GM21737 (cell line): ENCODE results near the gene CDYL.

Experiments used
- ATAC-seq: cut with Tn5 transposase; IDR thresholded peaks from one replicate; pipeline ENCODE4 v1.9.1; 2021; ENCODE audit warnings: mild to moderate bottlenecking, moderate library complexity; ENCODE audit not compliant: unreplicated experiment

Gene CDYL

DNA sequence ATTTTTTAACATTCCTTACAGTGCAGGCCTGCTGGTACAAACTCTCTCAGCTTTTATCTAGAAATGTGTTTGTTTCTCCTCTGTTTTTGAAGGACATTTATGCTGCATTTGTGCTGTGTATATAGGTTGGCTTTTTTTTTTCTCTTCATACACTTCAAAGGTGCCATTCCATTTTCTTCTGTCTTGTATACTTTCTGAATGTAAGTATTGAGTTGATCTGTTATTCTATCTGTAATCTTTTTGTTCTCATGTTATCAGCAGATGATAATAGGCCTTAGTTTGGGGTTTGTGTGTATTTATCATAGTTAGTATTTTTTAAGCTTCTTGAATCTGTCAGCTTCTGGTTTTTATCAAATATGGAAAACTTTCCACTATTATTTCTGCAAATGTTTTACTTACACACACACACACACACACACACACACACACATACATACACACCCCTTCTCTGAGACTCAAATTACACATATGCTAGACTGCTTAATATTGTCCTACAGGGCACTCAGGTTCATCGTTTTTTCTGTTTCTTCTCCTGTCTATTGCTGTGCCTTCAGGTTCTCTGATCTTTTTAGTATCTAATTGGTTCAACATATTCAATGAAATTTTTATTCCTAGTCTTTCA lies 153.0 kb downstream of the CDYL start:
- ATAC-seq = no peak

GRCh38 chr6:4930025-4930691 lies 154.0 kb downstream of the CDYL start:
- no peak for ATAC-seq

DNA sequence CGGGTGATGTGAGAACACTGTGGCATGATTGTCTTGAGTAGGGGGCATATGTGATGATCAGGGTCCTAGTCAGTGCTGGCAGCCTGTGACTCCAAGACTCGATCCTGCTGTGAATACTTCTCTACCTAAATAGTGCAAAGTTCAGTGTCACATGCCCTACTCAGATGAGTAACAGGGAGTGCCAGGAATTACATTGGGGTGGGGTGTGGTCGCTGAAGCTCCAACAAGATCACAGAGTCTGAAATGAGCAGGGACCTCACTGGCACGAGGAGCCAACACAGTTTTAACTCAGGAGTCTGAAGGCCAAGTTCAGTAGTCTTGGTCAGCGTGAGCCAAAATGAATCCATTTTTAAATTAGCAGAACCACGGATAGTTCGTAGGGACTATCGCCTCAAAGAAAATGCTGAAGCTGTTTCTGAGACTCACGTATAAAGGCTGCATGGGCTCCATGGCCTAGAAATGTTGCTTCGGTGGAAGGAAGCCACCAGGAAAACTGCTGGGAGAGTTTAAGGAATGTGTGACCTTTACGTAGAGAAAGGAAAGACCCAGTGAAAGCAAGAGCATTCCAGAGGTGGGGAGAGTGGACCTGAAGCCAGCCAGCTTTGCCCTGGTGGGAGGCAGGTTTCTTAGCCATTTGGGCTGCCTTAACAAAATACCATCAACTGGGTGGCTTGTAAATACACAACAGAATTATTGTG lies 155.5 kb downstream of the CDYL start:
- no peak for ATAC-seq

- no peak for ATAC-seq
These were observed 156.2 kb downstream of the CDYL start for GRCh38 chr6:4932228-4932903.

GRCh38 chr6:4935486-4935885 lies 159.3 kb downstream of the CDYL start:
- no peak for ATAC-seq

DNA sequence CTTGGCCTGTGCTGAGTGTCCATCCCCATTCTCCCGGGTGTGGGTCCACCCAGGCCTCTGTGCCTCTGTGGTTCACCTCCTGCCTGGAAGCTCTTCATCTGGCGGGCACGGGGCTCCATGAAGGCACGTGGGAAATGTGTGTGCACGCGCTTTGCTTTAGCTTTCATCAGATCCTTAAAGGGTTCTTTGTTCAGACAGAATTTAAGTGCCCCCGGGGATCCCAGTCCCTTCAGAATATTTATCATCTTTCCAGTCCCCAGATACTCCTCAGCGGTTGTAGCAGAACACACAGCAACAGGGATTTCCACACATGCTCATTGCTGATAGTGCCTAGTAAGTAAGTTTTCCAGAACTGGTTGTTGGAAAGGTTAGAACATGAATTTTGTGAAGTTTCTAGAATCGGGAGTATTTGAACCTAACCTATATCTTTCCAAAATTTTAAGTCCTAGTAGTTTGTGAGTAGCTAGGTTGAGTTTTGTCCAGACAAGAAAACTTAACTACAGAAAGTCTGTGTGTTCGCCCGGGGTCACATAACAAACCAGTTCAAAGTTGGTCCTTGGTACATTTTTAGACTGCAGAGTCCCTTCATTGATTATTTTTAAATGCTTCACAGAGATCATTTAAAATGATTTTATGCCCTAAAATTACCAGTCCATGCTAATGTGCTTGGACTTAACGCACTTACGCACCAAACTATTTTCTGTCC lies 159.9 kb downstream of the CDYL start:
- ATAC-seq = no peak

- ATAC-seq = no peak
These were observed 160.5 kb downstream of the CDYL start for GRCh38 chr6:4936681-4937041.

- no peak for ATAC-seq
These were observed 161.2 kb downstream of the CDYL start for GRCh38 chr6:4937414-4937813.

DNA sequence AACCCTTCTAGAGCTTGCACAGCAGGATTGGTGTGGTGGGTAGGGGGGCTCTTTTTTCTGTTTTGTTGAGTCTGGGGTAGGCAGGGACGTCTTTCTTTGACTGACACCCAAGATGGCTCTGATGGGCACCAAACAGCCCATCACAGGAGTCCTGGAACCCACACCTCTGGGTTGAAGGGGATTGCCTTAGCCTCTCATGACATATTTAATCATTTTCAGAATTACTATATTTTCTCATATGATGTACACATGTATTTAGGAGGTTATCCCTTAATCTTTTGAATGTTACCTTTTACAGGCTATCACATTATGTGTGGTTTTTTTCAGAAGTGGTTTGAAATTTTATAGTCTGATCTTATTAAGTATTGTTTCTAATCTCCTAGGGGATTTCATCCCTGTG lies 163.0 kb downstream of the CDYL start:
- ATAC-seq = no peak

GRCh38 chr6:4940416-4940815 lies 164.2 kb downstream of the CDYL start:
- no peak for ATAC-seq

GRCh38 chr6:4941782-4942672 lies 165.8 kb downstream of the CDYL start:
- ATAC-seq = peak; percentile 63

GRCh38 chr6:4942673-4943009 lies 166.4 kb downstream of the CDYL start:
- ATAC-seq = no peak

DNA sequence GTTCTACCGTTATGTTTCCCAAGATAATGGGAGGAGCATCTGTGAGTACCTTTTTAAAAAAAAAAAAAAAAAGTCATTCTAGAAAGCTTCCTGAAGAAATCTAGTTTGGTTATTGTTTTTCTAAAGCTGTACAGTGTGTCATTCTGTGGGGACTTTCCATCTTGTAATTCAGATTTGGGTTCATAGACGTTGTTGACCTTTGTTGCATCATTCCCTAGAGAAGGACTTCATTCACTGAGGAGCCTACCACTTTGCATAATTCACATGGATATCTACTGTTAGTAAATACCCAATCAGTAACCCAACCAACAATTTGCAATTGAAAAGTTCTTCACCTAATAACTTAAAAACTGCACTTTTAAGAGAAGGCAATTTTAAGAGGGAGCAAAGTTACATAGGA lies 167.5 kb downstream of the CDYL start:
- no peak for ATAC-seq

- no peak for ATAC-seq
These were observed 168.1 kb downstream of the CDYL start for GRCh38 chr6:4944325-4944724.

- ATAC-seq = no peak
These were observed 170.3 kb downstream of the CDYL start for GRCh38 chr6:4946521-4946920.

- no peak for ATAC-seq
These were observed 171.5 kb downstream of the CDYL start for GRCh38 chr6:4947716-4948115.

DNA sequence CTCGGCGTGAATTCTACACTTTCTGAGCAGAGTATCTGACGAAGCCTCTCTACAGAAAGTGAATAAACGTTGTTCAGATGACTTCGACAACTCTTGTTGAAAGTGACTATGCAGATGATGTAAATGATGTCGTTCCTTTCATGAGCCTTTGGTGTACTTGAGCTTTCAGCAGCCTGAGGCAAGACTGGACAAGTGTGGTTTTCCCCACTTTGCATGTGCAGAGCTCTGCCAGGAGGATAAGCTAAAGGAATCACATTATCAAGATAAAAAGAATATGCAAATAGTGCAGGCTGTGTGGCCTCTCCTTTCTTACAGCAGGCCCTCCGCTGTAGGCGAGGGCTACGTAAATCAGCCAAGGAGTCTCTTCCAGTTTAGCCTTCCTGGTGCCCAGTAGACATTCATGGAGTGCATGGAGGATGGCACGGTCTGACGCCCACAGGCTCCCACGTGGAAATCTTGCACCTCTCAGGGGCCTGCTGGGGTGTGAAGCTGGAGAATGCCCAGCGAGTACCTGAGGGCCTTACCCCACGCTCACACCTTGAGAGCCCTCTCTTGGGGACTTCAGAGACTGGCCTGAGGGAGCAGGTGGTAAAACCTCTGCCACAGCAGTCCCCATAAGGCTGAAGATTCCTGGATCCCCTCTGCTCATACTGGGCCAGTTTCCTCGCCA lies 172.7 kb downstream of the CDYL start:
- ATAC-seq = no peak

- no peak for ATAC-seq
These were observed 173.9 kb downstream of the CDYL start for GRCh38 chr6:4950076-4950475.

- ATAC-seq = no peak
These were observed 174.8 kb downstream of the CDYL start for GRCh38 chr6:4950836-4951533.
